GM11168 (cell line): ENCODE measurements around the gene STAC3.

Source experiments
- in situ Hi-C: fragments of 300-500 bp; cut with MboI; formaldehyde crosslinking; loops from one replicate; pipeline ENCODE4 v1.12.0; 2022; ENCODE audit warnings: low sequenced_read_pairs; ENCODE audit not compliant: unreplicated experiment

STAC3 gene

DNA sequence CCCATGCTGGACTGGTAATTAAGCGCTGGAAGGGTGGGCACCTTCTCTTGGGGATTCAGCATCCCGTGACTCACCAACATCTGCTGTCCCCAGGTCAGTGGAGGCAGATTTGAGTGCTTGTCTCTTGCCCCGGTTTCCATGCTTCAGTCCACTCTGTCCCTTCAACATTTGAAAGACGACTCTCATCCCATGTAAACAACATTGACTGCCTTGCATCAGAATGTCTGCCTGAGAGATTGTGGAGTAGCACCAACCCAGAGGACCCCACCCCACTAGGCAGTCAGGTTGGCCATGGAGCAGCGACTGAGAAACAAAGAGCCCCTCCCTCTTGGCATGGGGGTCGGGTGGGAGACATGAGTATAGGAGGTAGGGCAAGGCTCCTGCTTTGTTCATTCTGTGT is 4.9 kb upstream of the STAC3 start:
- in situ Hi-C loops = no loop called here

DNA sequence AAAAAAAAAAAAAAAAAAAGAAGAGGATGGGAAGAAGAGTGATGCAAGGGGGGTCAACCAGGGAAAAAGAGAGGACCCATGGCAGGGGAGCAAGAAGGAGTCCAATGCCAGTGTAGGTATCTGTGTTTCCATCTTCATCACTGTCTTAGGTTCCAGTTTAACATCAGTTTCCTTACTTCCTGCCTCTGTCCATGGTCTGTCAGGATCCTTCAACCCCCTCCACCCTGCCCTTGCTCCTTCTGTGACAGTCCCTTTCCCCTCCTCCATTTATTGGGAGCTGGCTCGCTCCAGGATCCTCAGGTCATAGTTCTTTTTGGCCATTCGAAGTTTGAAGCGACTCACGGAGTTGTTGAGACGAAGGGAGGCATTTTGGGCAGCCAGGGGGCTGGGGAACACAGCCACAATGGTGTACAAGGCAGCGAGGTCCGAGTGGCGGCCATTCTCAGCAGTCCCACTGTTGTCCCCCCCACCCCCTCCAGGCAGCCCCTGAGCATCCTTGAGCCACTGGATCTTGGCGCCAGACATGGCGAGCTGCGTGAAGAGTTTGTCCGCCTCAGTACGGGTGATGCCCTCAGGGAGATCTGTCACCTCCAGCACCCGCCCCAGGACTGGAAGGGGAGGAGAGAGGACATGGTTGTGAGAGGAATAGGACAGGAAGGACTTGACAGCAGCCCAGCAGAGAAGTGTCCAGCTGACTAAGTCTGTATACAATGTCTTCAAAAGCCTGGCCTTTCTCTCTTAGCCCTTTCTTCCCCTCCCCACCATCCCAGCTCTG is 3.7 kb upstream of the STAC3 start:
- in situ Hi-C loops = no loop called here

DNA sequence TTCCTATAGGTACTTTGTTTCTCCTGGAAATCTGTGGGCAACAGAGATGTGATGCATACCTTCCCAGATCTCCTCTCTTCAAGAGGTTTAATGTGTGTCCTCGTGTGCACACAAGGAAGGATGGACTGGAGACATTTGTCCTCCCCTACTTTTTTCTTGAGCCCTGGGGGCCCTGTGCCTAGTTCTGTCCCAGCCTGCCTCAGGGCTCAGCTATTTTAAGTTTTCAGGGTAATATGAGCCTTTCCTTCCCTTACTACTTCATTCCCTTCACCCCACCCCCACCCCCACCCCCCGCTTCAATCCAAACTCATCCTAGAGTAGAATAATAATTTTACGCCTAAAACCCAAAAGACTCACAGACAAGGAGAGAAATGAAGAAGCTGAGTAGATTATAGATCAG is 446 bp downstream of the STAC3 start:
- in situ Hi-C loops = no loop called here

DNA sequence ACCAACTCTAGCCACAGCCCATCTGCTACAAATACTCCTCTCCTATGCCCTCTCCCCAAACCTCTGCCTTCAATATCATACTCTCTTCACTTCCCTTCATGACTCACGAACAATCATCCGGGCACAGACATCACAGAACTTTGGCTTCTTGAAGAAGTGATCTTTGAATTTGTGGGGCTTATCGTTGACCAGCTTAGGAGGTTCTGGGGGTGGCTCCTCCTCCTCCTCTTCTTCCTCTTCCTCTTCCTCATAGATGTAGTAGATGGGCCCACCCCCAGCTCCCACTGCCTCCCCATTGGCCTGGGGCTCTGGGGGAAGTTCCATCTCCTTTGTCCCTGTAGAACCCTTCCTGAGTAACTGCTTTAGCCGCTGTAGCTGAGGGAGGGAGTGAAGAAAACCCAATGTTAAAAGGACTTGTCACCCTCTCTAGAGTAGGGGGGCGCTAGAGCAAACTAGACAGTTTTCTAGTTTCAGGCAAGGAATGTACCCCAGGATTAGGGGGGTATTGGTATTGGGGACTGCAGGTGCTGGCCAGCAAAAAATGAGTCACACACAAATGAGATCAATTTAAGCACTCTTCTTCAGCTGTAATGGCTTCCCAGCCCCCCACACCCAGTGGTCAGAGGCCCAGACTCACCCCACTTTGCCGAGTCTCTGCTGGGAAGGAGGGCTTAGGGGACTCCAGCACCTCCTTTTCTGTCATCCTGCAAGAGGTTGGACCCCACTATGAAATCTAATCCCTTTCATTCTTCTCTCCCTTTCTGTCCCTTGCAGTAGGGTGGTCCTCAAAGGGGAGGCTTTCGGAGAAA is 1.8 kb downstream of the STAC3 start:
- in situ Hi-C loops = no loop called here

DNA sequence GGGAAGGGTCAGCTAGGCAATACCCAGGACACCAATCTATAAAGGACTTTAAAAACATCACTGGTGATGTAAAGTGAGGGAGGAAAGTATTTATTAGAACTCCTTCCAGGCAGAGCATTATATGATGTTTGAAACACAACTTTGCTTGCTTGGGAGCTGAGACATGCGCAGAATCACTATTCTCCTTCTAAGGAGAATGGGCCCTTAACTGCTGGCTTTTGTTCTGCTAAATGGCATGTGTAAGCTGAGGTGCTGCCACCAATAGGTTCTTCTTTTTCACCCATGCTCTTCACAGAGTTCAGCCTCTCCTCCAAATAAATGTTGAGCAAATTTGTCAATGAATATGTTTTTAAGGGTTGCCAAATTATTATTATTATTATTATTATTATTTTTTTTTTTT is 3.9 kb downstream of the STAC3 start:
- in situ Hi-C loops = no loop called here

DNA sequence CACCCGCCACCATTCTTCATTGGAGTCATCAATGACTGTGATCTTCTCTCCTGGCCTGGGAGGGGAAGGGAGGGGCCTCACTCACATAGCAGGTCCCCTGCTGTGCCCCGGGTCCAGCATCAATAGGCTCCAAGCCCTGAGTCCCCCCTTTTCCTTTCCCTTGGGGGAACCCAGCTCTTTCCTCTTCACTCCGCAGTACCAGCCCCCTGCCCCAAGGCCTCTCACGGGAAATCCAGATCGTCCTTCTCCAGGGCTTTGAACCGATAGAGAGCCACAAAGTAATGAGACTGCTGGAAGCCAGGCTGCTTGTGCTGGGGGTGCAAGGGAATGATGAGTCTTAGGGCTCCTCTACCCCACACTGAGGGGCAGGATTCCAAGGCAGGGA is 6.7 kb downstream of the STAC3 start:
- in situ Hi-C loops = no loop called here

DNA sequence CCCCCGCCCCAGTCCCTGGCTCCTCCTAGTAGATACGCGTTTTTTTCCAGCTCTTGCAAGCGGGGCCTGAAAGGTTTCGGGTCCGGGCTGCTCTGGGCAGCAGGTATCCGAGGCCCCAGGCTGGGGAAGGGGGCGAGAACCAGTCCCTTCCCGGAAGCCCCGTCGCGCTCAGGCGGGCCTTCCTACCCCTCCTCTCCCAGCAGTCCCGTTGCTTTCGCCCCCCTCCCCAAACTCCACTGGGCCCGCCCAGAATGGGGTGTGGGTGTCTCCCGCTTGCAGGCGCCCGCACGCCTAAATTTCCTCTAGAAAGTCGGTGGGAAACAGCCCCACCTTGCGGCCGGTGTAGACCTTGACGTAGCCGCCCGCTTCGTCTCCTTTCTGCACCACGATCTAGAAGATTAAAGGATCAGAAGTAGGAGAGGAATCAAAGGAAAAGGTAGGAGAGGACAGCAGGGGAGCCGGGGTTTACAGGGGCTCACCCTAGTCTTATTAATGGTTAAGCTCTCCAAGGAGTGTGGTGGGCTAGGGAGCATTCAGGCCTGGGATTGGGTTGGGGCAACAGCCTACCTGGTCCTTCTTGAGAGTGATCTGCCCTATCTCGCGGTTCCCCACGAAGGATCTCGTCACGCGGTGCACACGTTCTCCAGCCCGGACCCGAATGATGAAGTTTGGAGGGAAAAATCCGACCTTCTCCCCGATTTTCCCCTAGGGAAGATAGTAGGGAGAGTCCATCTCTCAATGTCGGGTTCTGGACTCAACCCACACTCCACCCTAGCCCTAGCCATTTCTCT is 7.3 kb downstream of the STAC3 start:
- in situ Hi-C loops = no loop called here

DNA sequence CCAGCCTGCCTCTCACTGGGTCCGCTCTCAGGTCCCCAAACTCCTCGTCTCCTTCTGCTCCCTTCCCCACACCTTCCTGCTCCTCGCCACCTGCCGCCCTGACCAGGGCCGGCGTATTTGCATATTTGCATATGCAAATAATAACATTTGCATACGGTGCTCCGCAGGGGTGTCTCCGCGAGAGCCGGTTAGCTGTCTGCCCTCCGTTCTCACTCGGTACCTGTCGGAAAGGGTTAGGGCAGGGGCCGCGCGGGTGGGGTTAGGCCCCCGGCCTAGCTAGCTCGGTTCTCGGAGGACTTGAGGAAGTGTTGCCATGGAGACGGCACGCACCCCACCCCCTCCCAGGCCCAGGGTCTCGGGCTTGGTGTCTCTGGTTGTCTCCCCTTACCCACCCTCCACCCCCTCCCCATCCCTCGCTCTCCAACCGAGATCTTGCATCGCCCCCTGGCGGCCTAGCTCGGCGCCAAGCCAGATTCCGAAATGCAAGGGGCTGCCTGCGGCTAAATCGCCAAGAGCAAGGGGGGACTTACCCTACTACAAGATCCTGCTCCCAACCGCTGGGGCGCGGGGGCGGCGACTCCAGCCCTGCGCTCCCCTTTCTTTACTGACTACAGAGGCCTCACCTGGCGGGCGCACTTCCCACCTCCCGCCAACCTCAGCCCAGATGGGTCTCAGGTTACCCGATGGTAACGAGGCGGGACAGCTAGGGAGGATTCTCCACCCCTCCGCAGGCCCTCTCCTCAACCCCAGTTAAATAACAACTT is 8.1 kb downstream of the STAC3 start:
- in situ Hi-C loops = no loop called here

DNA sequence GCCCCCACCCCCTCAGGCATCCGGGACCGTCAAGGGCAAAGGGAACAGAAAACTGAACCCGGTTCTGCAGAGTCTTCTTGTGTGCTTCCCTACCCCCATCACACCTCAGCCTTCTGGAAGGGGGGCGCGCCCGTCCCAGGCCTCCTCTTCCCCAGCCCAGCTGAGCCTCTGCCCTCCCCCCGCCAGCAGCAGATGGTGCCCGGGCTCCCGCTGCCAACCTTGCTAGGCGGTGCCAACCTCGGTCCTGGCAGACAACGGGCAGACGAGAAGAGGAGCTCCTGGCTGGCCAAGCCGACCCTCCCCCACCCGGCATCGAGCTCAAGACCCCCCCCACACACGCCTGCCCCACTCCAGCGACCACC is 8.7 kb downstream of the STAC3 start:
- in situ Hi-C loops = no loop called here

DNA sequence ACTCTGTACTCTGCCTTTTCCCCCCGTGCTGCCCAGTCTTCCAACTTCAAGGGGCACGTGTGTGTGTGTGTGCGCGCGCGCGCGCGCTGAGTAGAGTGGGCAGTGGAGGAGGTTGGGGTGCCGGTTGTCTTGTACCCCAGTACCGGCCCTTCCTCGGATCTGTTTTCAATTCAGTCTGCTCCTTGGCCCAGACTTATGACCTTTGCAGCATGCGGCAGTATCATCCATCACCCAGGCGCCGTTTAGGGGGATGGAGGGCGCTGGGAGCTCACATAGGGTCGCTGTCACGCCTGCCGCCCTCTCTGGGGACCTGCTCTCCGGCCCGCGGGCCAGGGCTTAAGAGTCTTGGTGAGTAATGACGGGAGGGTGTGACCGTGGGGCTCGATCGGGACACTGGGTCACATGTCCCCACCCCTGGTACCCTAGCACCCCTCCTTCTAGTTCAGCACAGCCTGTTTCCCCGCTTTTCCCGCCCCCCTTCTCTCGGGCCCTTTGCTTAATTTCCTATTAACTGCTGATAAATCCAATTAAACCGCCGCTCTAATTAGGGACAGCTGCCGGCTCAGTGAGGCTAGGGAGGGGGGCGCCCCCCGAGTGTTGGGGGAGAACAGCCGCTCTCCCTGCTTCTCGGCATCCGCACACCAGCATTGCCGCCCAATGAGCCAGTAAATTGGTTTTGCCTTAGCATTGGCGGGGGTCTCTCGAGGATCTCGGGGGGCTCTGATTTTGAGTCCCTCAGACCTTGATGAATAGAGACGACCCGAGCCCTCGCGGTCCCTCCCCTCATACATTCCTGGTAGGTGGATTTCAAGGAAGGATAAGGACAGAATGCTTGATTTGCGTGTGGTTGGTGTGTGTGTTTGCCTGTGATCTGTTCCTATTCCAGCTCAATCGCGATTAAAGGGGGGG is 9.3 kb downstream of the STAC3 start:
- in situ Hi-C loops = no loop called here

DNA sequence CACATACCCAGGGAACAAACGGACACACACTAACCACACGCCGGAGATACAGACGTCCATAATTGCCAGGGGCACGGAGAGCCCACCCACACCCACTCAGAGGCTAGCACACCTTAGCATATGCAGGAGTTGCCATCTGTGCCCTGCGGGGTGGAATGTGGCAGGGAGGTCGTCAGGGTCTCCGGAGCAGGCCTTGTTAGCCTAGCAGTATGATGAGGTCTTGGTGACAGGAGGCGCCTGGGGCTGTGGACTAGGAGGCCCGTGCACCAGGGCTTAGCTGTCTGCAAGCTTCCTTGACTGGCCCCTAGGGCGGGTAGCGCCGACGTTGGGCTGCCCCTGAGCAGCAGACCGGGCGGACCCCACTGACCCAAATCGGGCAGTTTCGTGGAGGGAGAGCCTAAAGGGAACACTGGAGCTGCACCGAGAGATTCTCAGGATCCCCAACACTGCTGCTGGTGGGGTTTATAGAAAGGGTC is 10.0 kb downstream of the STAC3 start:
- in situ Hi-C loops = no loop called here

DNA sequence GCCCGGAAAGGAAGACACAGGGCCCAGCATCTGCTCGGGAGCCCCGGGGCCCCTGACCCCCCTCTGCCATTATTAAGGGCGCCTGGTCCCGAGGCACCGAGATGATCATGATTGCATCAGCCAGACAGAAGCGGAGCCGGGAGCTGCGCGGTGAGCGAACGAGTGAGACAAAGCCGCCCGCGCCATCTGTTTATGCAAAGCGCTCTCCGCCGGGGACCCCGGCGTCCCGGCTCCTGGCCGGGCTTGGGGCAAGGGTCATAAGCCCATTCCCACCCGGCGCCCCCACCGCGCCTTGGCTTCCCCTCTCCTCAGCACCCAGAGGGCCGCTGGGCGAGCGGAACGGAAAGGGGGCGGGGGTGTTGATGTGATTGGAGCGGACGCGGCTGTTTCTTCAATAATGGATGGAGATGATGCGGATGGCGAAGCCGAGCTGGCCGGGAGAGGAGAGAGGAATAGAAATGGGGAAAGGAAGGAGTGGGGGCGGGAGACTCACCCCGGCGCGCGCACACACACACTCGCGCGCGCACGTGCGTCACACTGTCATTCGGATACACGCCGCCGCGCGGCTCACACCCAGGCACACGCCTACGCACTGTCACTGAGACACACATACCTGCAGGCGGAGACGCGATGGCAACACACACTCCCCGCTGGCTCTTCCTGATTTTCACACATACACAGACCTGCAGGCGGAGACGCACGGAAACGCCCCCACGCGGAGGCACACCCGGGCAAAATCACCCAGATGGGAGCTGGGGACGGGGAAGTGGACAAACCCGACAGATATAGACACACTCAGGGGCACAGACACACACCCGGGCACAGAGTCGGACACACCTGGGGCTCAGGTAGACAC is 10.7 kb downstream of the STAC3 start:
- in situ Hi-C loops = no loop called here

DNA sequence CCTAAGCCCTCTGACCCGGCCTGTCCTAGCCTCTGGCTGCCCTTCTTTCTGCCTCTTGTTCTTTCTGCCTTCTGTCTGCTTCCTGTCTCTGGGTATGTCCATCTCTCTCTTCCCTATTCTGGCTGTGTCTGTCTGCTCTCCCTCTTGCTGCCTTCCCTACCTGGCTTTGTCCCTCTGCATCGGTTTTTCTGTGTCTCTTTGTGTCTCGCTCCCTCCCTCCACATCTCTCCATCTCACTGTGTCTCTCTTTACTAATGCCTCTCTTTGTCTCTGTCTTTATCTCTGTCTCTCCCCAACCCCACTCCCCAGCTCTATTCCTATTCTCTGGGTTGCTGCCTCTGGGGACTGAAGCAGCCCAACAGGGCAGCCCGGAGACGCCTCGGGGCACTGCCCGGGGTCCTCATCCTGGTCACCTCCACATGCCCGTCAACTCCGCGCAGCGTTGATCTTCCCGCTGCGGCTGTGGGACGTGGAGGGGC is 11.4 kb downstream of the STAC3 start:
- in situ Hi-C loops = no loop called here

DNA sequence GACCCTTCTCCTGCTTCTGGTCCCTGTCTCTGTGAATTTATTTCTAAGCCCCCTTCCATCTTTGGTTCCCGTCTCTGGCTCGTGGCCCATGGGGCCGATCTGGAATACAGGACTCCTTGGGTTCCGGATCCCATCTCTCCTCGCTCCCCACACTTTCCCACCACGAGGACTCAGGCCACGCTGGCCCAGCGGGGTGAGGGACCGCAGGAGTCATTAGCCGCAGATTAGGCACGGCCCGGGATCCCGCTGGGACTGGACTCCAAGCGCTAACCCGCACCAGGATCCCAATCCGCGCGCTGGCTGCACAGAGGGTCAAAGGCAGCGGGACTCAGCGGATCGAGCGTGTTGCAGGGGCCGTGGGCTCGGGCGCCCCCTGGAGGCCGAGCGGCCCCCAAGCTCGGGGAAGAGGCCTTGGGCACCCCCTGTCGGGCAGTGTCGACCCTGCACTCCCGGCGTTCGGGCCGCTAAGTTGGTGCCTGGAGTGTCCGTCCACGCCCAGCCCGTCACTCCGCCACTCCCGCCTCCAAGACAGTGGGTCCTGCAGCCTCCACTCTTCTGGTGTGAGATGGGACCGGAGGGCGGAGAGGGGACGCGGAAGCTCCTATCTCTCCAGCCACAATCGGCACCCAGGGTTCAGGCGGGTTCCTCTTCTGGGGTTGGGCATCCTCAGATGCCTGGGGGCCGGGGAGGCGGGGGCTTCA is 12.0 kb downstream of the STAC3 start:
- in situ Hi-C loops = no loop called here

DNA sequence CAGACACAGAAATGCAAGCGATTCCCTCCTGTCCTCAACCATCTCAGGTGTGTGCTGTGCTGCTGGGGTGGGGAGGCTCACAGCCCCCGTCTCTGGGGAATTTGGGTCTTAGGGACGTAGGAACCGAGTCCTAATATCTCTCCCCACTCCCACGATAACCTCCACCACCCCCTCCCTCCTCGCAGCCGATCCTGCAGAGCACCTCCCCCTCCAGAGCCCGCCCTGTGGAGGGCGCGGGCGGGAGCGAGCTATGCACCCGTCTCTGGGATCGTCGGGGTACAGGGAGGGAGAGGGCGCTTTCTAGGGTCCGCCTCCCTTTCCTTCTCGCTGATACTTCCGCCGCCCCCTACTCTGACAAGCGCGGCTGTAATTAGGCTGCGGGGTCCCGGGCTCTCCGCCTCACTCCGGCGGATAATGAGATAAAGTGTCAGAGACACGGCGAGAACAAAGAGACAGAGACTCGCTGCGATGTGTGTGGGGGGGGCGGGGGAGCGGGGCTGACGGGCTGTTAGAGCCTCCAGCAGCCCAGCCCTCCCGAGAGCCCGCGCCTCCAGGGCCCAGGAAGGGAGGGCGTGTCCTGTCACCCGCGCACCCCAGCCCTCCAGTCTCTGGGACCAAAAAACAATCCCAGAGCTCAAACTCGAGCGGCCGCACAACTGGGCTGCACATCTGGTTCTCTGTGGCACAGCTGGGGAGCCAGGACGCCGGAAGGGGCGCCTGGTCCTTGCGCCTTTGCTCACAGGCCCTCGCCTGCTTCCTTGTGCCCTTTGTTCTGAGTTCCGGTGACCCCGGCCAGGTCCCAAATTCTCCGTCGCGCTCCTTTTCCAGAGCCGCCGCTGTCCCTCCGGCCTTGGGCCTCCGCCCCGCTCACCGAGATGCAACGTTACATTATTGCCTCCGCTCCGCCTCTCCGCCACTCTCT is 12.8 kb downstream of the STAC3 start:
- in situ Hi-C loops = no loop called here

DNA sequence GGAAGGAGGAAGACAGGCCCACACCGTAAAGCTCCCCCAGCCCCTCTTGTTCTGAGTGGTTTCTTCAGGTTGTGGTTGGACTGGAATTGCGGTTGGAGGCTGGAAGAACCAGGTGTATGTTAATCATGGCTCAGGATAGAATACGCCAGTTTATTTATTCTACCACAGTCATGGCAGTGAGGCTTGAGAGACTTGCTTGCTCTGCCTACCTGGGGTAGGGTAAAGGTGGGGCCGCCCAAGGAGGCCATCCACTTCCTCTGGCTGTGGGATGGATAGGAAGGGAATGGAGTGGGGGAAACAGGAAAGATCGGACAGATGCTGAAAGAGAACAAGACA is 13.4 kb downstream of the STAC3 start:
- in situ Hi-C loops = no loop called here
